Measurements from ENCODE around the gene THAP8. TPM values are rescaled to one million over a fixed set of nuclear protein-coding genes. Genes with fewer than 3 reads are reported as not detected.

THAP8 gene
- total RNA-seq, 1 experiment from 2014 or later = 3.6 TPM

Other genes with a start within 250 kb of the THAP8 start
- gene PRODH2, start 241.4 kb downstream of the THAP8 start, total RNA-seq (2014; rRNA removed; shearing (Covaris generic); ENCODE audit: low replicate concordance) = 0.17 TPM in 1 of 2 replicates, not detected in the other
- 0.41 and 0.88 TPM in 2 replicates for gene NPHS1, start 201.8 kb downstream of the THAP8 start, total RNA-seq (2014; rRNA removed; shearing (Covaris generic); ENCODE audit: low replicate concordance)
- gene KIRREL2, start 197.4 kb downstream of the THAP8 start, total RNA-seq (2014; rRNA removed; shearing (Covaris generic); ENCODE audit: low replicate concordance) = not detected in 2 replicates
- gene APLP1, start 185.7 kb downstream of the THAP8 start, total RNA-seq (2014; rRNA removed; shearing (Covaris generic); ENCODE audit: low replicate concordance) = 53.9 and 58.7 TPM in 2 replicates
- gene NFKBID, start 153.7 kb downstream of the THAP8 start, total RNA-seq (2014; rRNA removed; shearing (Covaris generic); ENCODE audit: low replicate concordance) = 4.8 and 5.8 TPM in 2 replicates
- gene HCST, start 151.8 kb downstream of the THAP8 start, total RNA-seq (2014; rRNA removed; shearing (Covaris generic); ENCODE audit: low replicate concordance) = 0.88 TPM in 1 of 2 replicates, not detected in the other
- gene TYROBP, start 146.0 kb downstream of the THAP8 start, total RNA-seq (2014; rRNA removed; shearing (Covaris generic); ENCODE audit: low replicate concordance) = not detected in 2 replicates
- gene LRFN3, start 117.9 kb downstream of the THAP8 start, total RNA-seq (2014; rRNA removed; shearing (Covaris generic); ENCODE audit: low replicate concordance) = 4.4 and 9.7 TPM in 2 replicates
- 54.3 and 64.8 TPM in 2 replicates for gene SDHAF1, start 59.1 kb downstream of the THAP8 start, total RNA-seq (2014; rRNA removed; shearing (Covaris generic); ENCODE audit: low replicate concordance)
- 1.4 TPM in 1 of 2 replicates, not detected in the other for gene SYNE4, start 45.5 kb downstream of the THAP8 start, total RNA-seq (2014; rRNA removed; shearing (Covaris generic); ENCODE audit: low replicate concordance)
- 41.7 and 47.3 TPM in 2 replicates for gene ALKBH6, start 40.1 kb downstream of the THAP8 start, total RNA-seq (2014; rRNA removed; shearing (Covaris generic); ENCODE audit: low replicate concordance)
- gene CLIP3, start 21.4 kb downstream of the THAP8 start, total RNA-seq (2014; rRNA removed; shearing (Covaris generic); ENCODE audit: low replicate concordance) = 1.1 and 2.3 TPM in 2 replicates
- gene WDR62, start 612 bp upstream of the THAP8 start, total RNA-seq (2014; rRNA removed; shearing (Covaris generic); ENCODE audit: low replicate concordance) = 8.5 and 10.3 TPM in 2 replicates
- gene OVOL3, start 56.9 kb upstream of the THAP8 start, total RNA-seq (2014; rRNA removed; shearing (Covaris generic); ENCODE audit: low replicate concordance) = not detected in 2 replicates
- gene POLR2I, start 60.6 kb upstream of the THAP8 start, total RNA-seq (2014; rRNA removed; shearing (Covaris generic); ENCODE audit: low replicate concordance) = 110 and 136 TPM in 2 replicates
- 369 and 423 TPM in 2 replicates for gene TBCB, start 61.2 kb upstream of the THAP8 start, total RNA-seq (2014; rRNA removed; shearing (Covaris generic); ENCODE audit: low replicate concordance)
- 218 and 288 TPM in 2 replicates for gene CAPNS1, start 85.8 kb upstream of the THAP8 start, total RNA-seq (2014; rRNA removed; shearing (Covaris generic); ENCODE audit: low replicate concordance)
- gene COX7A1, start 98.2 kb upstream of the THAP8 start, total RNA-seq (2014; rRNA removed; shearing (Covaris generic); ENCODE audit: low replicate concordance) = not detected in 2 replicates
- 1.6 and 2.0 TPM in 2 replicates for gene ZNF565, start 160.4 kb upstream of the THAP8 start, total RNA-seq (2014; rRNA removed; shearing (Covaris generic); ENCODE audit: low replicate concordance)
- 31.7 and 38.0 TPM in 2 replicates for gene ZNF146, start 160.8 kb upstream of the THAP8 start, total RNA-seq (2014; rRNA removed; shearing (Covaris generic); ENCODE audit: low replicate concordance)

Data from Caki2 (cell line).